NCI-H1436 treated with DMSO at 0.1 percent for 48 hours (cell line): ENCODE results near the gene PTPRO.

Source experiments
- DNase-seq: peaks from one replicate; lab custom pipeline; 2025; lab: John Stamatoyannopoulos, UW

PTPRO gene

DNA sequence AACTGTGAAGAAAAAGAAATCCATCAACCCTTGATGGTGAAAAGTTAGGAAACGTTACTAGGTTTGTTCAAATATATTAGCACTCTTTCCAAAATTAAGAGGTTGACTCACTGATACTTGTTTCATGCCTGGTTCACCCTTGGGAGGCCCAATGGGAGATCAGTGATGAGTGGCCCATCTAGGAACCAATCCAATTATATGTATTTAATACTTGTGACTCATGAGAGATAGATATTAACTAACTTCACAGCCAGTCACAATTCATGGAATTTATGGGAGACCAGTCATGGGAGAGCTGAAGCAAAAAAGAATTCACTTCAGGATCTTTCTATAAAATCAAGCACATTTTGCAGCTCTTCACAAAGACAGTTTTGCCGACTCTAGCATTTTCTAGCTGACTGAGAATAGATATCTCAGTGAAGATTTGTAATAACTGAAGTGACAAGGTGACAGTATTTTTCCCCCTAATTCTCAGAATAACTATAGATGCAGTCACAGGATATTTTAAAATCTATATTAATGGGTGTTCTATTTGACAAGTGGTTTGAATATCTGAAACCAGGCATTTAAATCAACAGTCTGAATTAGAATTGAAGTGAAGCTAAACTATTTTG, 236.7 kb downstream of the PTPRO start:
- no peak for DNase-seq

DNA sequence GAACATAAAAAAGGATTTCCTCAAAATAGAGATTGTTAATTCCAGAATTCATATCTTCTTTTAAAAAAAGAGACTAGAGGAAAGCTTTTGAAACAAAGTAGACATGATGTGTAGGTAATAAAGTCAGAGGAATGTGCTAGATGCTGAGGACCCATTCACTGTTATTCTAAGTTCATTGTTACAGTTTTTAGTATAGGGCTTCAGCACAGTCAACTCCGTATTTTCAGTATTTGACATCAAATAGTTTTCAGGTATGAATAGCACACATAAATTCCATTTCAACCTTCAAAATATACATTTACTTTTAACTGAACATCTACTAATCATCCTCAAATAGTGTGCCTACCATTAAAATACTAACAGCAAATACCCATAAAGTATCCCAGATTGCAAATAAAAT, 239.1 kb downstream of the PTPRO start:
- no peak for DNase-seq

GRCh38 chr12:15562263-15562662, 240.0 kb downstream of the PTPRO start:
- no peak for DNase-seq

GRCh38 chr12:15563663-15564062, 241.4 kb downstream of the PTPRO start:
- DNase-seq, result no peak

GRCh38 chr12:15574353-15574752, 252.0 kb downstream of the PTPRO start:
- no peak for DNase-seq

DNA sequence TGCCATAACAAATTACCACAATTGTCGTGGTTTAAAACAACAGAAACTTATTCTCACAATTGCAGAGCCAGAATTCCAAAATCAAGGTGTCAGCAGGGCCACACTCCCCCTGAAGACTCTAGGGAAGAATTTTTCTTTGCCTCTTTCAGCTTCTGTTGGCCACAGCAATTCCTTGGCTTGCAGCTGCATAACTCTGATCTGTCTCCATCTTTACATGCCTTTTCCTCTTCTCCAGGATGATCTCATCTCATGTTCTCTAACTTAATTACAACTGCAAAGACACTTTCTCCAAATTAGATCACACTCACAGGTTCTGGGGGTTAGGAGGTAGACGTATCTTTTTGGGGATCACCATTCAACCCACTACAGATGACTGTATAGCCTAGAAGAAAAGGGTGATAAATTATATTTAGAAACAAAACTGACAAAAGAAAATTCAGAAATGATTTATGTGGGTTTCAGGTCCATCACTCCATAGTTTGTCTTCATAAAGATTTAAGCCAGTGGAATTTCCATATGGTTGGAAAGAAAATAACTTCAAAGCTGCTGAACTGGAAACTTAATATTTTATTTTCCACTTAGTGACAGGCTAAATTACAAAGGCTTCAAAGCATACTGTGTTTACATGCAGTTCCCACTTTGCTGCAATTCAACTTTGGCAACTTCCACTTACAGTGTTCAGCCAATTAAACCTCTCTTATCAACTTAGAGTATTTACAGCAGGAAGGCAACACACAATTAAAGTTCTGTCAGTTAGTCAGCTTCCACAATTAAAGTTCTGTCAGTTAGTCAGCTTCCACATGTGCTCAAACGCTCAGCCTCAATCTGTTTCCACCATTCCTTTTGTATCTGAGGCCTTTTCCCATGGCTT, 253.6 kb downstream of the PTPRO start:
- no peak for DNase-seq

GRCh38 chr12:15580431-15580830, 258.1 kb downstream of the PTPRO start:
- no peak for DNase-seq

GRCh38 chr12:15581006-15581405, 258.7 kb downstream of the PTPRO start:
- no peak for DNase-seq

GRCh38 chr12:15583804-15584203, 261.5 kb downstream of the PTPRO start:
- DNase-seq, result no peak

GRCh38 chr12:15584366-15585041, 262.2 kb downstream of the PTPRO start:
- no peak for DNase-seq

DNA sequence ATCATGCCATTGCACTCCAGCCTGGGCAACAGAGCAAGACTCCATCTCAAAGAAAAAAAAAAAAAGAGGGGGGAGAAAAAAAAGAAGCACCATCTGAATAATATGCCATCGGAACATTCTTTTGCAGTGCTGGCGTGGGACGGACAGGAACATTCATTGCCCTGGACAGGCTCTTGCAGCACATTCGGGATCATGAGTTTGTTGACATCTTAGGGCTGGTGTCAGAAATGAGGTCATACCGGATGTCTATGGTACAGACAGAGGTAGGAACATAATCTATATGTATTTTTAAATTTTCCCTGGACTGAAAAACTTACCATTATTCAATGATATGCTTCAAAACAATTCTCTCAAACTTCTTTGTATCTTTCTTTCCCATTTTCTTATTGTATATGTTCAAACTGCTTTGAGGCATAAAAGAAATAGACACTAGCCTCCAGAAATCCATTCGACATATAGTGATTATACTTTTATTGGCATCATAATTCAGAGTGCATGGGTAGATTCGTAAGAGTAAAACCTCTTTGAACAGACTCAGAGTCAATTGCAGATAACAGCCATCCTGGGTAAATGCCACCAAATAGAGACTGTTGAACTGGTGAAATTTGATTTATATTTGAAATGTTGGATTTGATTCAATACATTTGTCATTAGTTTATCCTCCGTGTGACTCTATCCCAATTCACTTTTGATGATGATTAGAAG, 267.2 kb downstream of the PTPRO start:
- no peak for DNase-seq

GRCh38 chr12:15590180-15590826, 268.0 kb downstream of the PTPRO start:
- DNase-seq, result peak; percentile 3

DNA sequence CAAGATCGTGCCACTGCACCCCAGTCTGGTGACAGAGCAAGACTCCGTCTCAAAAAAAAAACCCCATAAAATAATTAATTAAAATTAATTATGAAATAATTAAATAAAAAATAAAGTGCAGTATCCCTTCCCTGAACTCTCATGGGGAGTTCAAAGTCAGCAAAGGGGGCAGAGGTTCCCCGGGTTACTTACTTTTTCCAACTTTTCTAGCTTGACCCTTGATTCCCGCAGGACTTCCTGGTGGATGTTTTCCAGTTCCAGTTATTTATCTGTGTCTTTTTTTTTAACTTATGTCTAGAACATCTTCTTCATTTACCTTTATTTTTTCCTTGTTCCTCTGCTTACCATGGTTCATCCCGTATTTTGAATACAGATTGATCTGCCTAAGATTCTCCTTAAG, 269.5 kb downstream of the PTPRO start:
- no peak for DNase-seq

GRCh38 chr12:15592934-15593333, 270.6 kb downstream of the PTPRO start:
- no peak for DNase-seq

DNA sequence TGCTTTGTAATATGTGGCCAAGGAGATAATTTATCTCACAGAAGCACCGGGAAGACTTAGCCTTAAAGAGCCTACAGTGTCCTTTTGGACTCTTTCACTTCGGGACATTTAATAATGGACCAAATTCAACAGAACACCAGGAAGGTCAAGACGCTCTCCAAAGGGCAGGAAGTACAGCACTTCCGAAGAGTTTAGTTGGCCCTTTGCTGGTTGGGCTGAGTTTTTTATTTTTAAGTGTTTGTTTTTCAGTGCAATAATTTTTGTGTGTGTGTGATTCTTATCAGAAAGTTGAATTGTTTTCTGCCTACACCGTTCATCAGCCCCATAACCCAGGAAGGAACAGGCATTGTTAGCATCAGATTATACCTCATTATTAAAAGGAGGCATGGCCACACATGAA, 273.9 kb downstream of the PTPRO start:
- no peak for DNase-seq

- no peak for DNase-seq
Observed at GRCh38 chr12:15597125-15597830, 275.0 kb downstream of the PTPRO start.

- DNase-seq, result no peak
Observed at GRCh38 chr12:15599266-15600037, 277.1 kb downstream of the PTPRO start.

DNA sequence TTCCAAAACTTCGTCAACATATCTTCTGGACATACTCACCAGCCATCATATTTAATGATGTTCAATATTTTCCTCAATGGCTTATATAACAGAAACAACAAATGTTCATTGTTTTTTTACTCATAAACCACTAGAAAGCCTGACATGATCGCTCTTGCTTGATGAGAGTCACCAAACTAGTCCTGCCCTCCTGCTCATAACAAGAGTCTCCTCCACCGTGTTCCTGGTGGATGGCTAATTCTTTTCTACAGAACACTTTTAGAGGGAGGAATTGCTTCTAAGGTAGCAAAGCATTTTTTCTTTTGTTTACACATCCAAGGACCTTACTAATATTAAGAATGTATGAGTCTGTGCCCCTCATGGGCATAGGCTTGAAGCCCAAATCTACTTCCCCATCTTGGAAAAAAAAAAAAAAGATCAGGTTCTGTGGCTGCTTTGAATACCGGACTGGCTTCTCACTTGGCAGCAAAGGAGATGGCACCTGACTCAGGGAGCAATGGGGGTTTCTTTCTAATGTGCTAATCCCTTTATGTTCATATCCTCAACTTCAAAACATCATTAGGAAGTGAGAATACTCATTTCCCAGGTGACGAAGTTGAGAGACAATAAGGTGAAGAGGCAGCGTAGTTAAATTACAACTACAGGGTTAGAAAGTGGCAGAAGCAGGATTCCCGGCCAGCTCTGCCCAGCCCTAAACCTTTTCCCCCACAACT, 278.1 kb downstream of the PTPRO start:
- no peak for DNase-seq

DNA sequence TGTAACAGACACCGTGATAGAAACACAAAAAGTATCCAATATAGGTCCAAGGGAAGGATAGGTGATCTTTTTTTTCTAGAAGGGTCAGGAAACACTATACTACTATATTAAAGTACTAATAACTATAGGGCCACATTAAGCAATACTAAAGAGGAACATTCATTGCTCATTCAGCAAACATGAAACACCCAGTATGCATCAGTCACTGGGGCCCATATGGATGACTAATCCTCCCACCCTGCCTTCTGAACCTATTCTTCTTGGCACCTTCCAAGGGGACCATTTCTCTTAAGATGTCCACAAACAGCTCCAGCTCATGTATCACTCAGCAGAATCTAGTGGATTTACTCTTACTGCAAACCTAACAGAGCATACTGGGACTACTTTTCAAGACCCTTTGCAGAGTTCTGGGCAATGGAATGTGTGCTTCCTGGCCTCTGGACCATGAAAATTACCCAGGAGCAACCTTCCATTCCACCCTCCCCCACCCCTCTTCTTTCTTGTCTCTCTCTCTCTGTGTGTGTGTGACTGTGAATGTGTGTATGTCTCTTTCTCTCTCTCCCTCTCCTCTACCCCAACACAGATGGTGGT, 279.0 kb downstream of the PTPRO start:
- DNase-seq, result no peak
